HepG2 (cell line): ENCODE results near the gene ANKRD34C. TPM values are rescaled to one million over a fixed set of nuclear protein-coding genes. Genes with fewer than 3 reads are reported as not detected.

Experiments
- BORCS8-MEF2B ChIP-seq: sonication (generic); formaldehyde crosslinking; IDR thresholded peaks from 2 replicates; pipeline ENCODE4 v1.8.0; 2022; ENCODE audit warnings: mild to moderate bottlenecking, missing genetic modification reagents
- CREB3 ChIP-seq: sonication (generic); formaldehyde crosslinking; IDR thresholded peaks from 2 replicates; pipeline ENCODE4 v1.5.0; 2020; ENCODE audit warnings: missing genetic modification reagents
- ELF3 ChIP-seq: IDR thresholded peaks from 2 replicates; pipeline ENCODE4 v1.6.1; 2016; ENCODE audit warnings: missing genetic modification reagents, missing compliant biosample characterization
- ETV6 ChIP-seq: sonication (generic); formaldehyde crosslinking; conservative IDR thresholded peaks from 2 replicates; pipeline ENCODE4 v1.4.0; 2020; ENCODE audit warnings: missing genetic modification reagents
- HNRNPL ChIP-seq: fragments of 200-400 bp; formaldehyde crosslinking; IDR thresholded peaks from 2 replicates; pipeline ENCODE4 v1.6.1; 2017; ENCODE audit warnings: mild to moderate bottlenecking, low read depth, low read length
- KLF11 ChIP-seq: IDR thresholded peaks from 2 replicates; pipeline ENCODE4 v1.6.1; 2016; ENCODE audit warnings: missing compliant biosample characterization
- MTA3 ChIP-seq: sonication (generic); formaldehyde crosslinking; IDR thresholded peaks from 2 replicates; pipeline ENCODE4 v1.4.0; 2020; ENCODE audit warnings: missing genetic modification reagents
- MXI1 ChIP-seq: IDR thresholded peaks from 3 replicates; pipeline ENCODE4 v1.6.1; 2012; ENCODE audit warnings: low read depth, low read length, inconsistent platforms, borderline replicate concordance
- MYC ChIP-seq: sonication (generic); formaldehyde crosslinking; IDR thresholded peaks from 2 replicates; pipeline ENCODE4 v1.9.0; 2021; ENCODE audit warnings: missing genetic modification reagents, borderline replicate concordance
- NFYB ChIP-seq: sonication (generic); formaldehyde crosslinking; IDR thresholded peaks from 2 replicates; pipeline ENCODE4 v1.4.0; 2020; ENCODE audit warnings: missing genetic modification reagents
- NFYC ChIP-seq: IDR thresholded peaks from 2 replicates; pipeline ENCODE4 v1.6.1; 2016; ENCODE audit warnings: missing genetic modification reagents, missing compliant biosample characterization
- ONECUT2 ChIP-seq: sonication (generic); formaldehyde crosslinking; IDR thresholded peaks from 2 replicates; pipeline ENCODE4 v1.4.0; 2020; ENCODE audit warnings: missing genetic modification reagents
- THAP11 ChIP-seq: IDR thresholded peaks from 2 replicates; pipeline ENCODE4 v1.6.1; 2016; ENCODE audit warnings: missing biosample characterization, missing genetic modification reagents
- ZBTB43 ChIP-seq: sonication (generic); formaldehyde crosslinking; conservative IDR thresholded peaks from 2 replicates; pipeline ENCODE4 v1.4.0; 2020; ENCODE audit warnings: missing genetic modification reagents
- ZFP37 ChIP-seq: sonication (generic); formaldehyde crosslinking; IDR thresholded peaks from 2 replicates; pipeline ENCODE4 v1.4.0; 2020; ENCODE audit warnings: missing genetic modification reagents, borderline replicate concordance
- ZKSCAN8 ChIP-seq: IDR thresholded peaks from 2 replicates; pipeline ENCODE4 v1.6.1; 2016; ENCODE audit warnings: borderline replicate concordance, missing genetic modification reagents, missing compliant biosample characterization
- ZNF12 ChIP-seq: sonication (generic); formaldehyde crosslinking; IDR thresholded peaks from 2 replicates; pipeline ENCODE4 v1.5.0; 2020; ENCODE audit warnings: missing genetic modification reagents
- ZNF276 ChIP-seq: sonication (generic); formaldehyde crosslinking; IDR thresholded peaks from 2 replicates; pipeline ENCODE4 v1.4.0; 2020; ENCODE audit warnings: mild to moderate bottlenecking, low read depth, missing genetic modification reagents
- ZNF280D ChIP-seq: sonication (generic); formaldehyde crosslinking; IDR thresholded peaks from 2 replicates; pipeline ENCODE4 v1.5.1; 2020; ENCODE audit warnings: mild to moderate bottlenecking, missing genetic modification reagents
- ZNF451 ChIP-seq: sonication (generic); formaldehyde crosslinking; IDR thresholded peaks from 2 replicates; pipeline ENCODE4 v1.5.0; 2020; ENCODE audit warnings: mild to moderate bottlenecking, missing genetic modification reagents
- ZNF589 ChIP-seq: sonication (generic); formaldehyde crosslinking; conservative IDR thresholded peaks from 2 replicates; pipeline ENCODE4 v1.8.0; 2022; ENCODE audit warnings: mild to moderate bottlenecking, moderate library complexity, missing genetic modification reagents
- ZNF773 ChIP-seq: sonication (generic); formaldehyde crosslinking; IDR thresholded peaks from 2 replicates; pipeline ENCODE4 v1.4.0; 2020; ENCODE audit warnings: missing genetic modification reagents, borderline replicate concordance
- ZSCAN12 ChIP-seq: sonication (generic); formaldehyde crosslinking; IDR thresholded peaks from 2 replicates; pipeline ENCODE4 v1.9.0; 2021; ENCODE audit warnings: mild to moderate bottlenecking, missing genetic modification reagents
- polyA plus RNA-seq, 8 experiments: library from polyadenylated mRNA; depleted of rRNA in 3 of 8; stranded (reverse) in 7 of 8; unstranded in 1 of 8; fragments of >200 nt; fragmentation: Illumina TruSeq in 4 of 8; extraction: Trizol in 4 of 8; gene quantifications; 2 replicates each; pipeline versions ENCODE4 v1.2.1 to v1.2.3, GENCODE V29; 2011 to 2016; ENCODE audit warnings: low read depth in 4 of 8, missing spikeins in 1 of 8, mixed read lengths in 1 of 8; ENCODE audit not compliant: insufficient read depth in 1 of 8
- total RNA-seq, 5 experiments: library from RNA; depleted of rRNA; stranded (reverse); fragments of >200 nt; fragmentation: Illumina TruSeq; extraction: Trizol; gene quantifications; 2 replicates each; pipeline ENCODE4 v1.2.3, GENCODE V29; 2016; ENCODE audit warnings: low read depth in 1 of 5

ANKRD34C gene
- total and polyA plus RNA-seq, 2 of the 13 experiments (the other 11 are each of a cell fraction or from before 2014, with no cell fraction given): not detected

GRCh38 chr15:79283252-79284048, 928 bp downstream of the ANKRD34C start (continued):
- no peak for TF ChIP-seq ZNF280D (CRISPR knock-in tag)
- TF ChIP-seq ZFP37 (CRISPR knock-in tag): peak; percentile 68; the same call in 1 of the 2 replicates
- no peak for TF ChIP-seq MXI1
- peak; percentile 80; the same call in 1 of the 2 replicates for TF ChIP-seq CREB3 (CRISPR knock-in tag)
- no peak for TF ChIP-seq MTA3 (CRISPR knock-in tag)
- TF ChIP-seq ETV6: 0 out of 2 replicates have a peak, but pooled peaks have one; percentile 44
- TF ChIP-seq ZNF276: no peak
- no peak for TF ChIP-seq ZNF451 (CRISPR knock-in tag)
- TF ChIP-seq NFYB: 0 out of 2 replicates have a peak, but pooled peaks have one; percentile 13
- TF ChIP-seq ZKSCAN8 (CRISPR knock-in tag): no peak
- TF ChIP-seq ZBTB43 (CRISPR knock-in tag): peak; percentile 80; the same call in 1 of the 2 replicates
- TF ChIP-seq ZNF589: 0 out of 2 replicates have a peak, but pooled peaks have one; percentile 28
- TF ChIP-seq THAP11: 0 out of 2 replicates have a peak, but pooled peaks have one; percentile 32
- TF ChIP-seq ELF3: 0 out of 2 replicates have a peak, but pooled peaks have one; percentile 25
- peak; percentile 38; the same call in 1 of the 2 replicates for TF ChIP-seq MYC (CRISPR knock-in tag)
- no peak for TF ChIP-seq ONECUT2
- peak; percentile 66; the same call in 1 of the 2 replicates for TF ChIP-seq ZNF773 (CRISPR knock-in tag)
- 0 out of 2 replicates have a peak, but pooled peaks have one; percentile 45 for TF ChIP-seq KLF11 (CRISPR knock-in tag)
- peak; percentile 78; the same call in 1 of the 2 replicates for TF ChIP-seq BORCS8-MEF2B (CRISPR knock-in tag)
- 0 out of 2 replicates have a peak, but pooled peaks have one; percentile 30 for TF ChIP-seq ZNF12 (CRISPR knock-in tag)
- TF ChIP-seq HNRNPL: no peak
- peak; percentile 87; the same call in 1 of the 2 replicates for TF ChIP-seq ZSCAN12 (CRISPR knock-in tag)
- TF ChIP-seq NFYC (CRISPR knock-in tag): no peak
